PFSK-1 (cell line): Measurements from ENCODE around the gene COPB1.

ENCODE experiments used
- FOXP2 ChIP-seq: optimal IDR thresholded peaks from 2 replicates; pipeline ENCODE3; 2011; ENCODE audit warnings: borderline replicate concordance, control low read depth, inconsistent platforms; ENCODE audit not compliant: insufficient read depth; ENCODE audit errors: extremely low read length, extremely low read depth
- POLR2AphosphoS5 ChIP-seq: IDR thresholded peaks from 2 replicates; pipeline ENCODE4 v1.6.1; 2012; ENCODE audit warnings: low read depth, mild to moderate bottlenecking, control low read depth, low read length, moderate library complexity
- SIN3A ChIP-seq: IDR thresholded peaks from 2 replicates; pipeline ENCODE4 v1.6.1; 2012; ENCODE audit warnings: mild to moderate bottlenecking, low read length, moderate library complexity, borderline replicate concordance; ENCODE audit not compliant: insufficient read depth
- TAF1 ChIP-seq: IDR thresholded peaks from 2 replicates; pipeline ENCODE4 v1.6.1; 2012; ENCODE audit warnings: low read length, control low read depth, borderline replicate concordance; ENCODE audit not compliant: insufficient read depth

GRCh38 chr11:14500181-14500651, 605 bp upstream of the COPB1 start:
- TF ChIP-seq POLR2AphosphoS5 (no peak; the same call in 1 of the 2 replicates), FOXP2 (no peak), TAF1 (no peak), SIN3A (no peak)
